SKM-1 (cell line): Measurements from ENCODE around the gene OR10G4.
"Not testable (repeated sequence)": the region's sequence is repeated elsewhere in the genome, so short reads cannot be mapped to it uniquely, and the experiment has no call there.

Experiments used
- DNase-seq: peaks from one replicate; lab custom pipeline; 2025; ENCODE audit not compliant: unreplicated experiment; lab: John Stamatoyannopoulos, UW

OR10G4 gene

DNA sequence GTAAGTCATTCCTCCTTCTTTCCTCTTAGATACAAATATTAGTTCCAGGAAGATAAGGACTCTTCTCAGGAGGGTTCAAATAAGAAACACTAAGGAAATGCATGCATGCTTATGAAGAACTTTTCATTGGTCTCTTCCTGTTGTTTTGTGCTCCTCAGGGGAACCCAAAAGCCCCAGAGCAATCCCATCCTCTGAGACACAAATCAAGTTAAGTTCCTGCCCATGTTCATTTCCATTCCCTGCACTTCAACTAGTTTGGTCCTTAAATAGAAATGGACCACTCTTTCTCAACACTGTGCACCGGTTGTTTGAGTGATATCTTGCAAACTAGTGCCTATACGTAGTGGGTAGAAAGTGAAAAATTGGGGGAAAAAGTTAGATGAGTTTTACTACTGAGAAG lies at the start of gene OR10G4:
Gene OR10G4, plus strand, starts transcription at position 301 of the 400 bp plus-strand sequence. CDS start 2,578 bp downstream, outside the sequence.
- no peak for DNase-seq

- no peak for DNase-seq
Measured at GRCh38 chr11:123973816-123974215, 39.0 kb upstream of the OR10G4 start.

GRCh38 chr11:123976770-123977560 lies 35.8 kb upstream of the OR10G4 start:
- no peak for DNase-seq

- no peak for DNase-seq
Measured at GRCh38 chr11:123977731-123978347, 35.0 kb upstream of the OR10G4 start, which contains the start of gene OR10S1. OR10S1 (minus strand) TSS chr11:123977781; CDS start chr11:123977664, 117 bp downstream.

DNA sequence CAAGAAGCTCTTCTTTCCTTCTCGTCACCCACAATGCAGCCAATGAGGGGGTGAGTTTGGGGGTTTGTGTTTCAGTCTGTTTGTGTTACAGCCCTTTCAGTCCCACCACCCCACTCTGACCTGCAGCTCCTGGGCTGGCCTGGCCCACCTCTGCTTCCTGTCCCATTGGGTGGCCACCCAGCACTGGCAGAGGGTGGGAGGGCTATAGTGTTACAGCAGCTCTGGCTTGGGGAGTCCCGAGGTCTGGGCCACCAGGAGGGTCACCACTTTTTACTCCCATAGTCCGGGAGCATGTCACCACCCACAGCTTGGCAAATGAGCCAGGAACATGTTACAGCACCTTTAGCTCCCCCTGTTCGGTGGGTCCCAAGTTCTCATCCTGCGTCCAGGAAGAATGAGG lies 33.5 kb upstream of the OR10G4 start:
- DNase-seq: no peak

GRCh38 chr11:123995119-123995518 lies 17.7 kb upstream of the OR10G4 start, which contains the start of gene OR10G6:
OR10G6 (minus strand) TSS chr11:123995161; CDS start chr11:123995161, 0 bp downstream.
- no peak for DNase-seq

- DNase-seq: not testable (repeated sequence)
Measured at GRCh38 chr11:124015837-124016236, 3.0 kb downstream of the OR10G4 start.

- DNase-seq: no peak
Measured at GRCh38 chr11:124026498-124026897, 13.7 kb downstream of the OR10G4 start, which contains the start of gene OR10G8. OR10G8 (plus strand) TSS chr11:124026798; CDS start chr11:124029623, 2,825 bp downstream.

- DNase-seq: no peak
Measured at GRCh38 chr11:124036666-124037065, 23.9 kb downstream of the OR10G4 start.

DNA sequence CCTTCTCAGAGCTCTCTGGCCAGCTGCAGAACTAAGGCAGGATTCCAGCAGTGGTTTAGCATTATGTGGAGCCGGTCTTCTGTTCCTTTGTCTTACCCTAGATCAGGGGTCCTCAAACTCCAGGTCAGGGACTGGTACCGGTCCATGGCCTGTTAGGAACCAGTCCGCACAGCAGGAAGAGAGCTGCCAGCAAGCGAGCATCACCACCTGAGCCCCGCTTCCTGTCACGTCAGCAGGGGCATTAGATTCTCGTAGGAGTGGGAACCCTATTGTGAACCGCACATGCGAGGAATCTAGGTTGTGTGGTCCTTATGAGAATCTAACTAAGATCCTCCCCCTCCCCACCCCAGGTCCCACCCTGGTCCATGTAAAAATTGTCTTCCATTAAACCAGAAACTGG lies 26.8 kb downstream of the OR10G4 start:
- DNase-seq: no peak

GRCh38 chr11:124041254-124041653 lies 28.5 kb downstream of the OR10G4 start, which contains the start of gene OR10G7:
OR10G7 (minus strand) TSS chr11:124041325; CDS start chr11:124039001, 2,324 bp downstream.
- no peak for DNase-seq

- no peak for DNase-seq
Measured at GRCh38 chr11:124043420-124043819, 30.6 kb downstream of the OR10G4 start.

DNA sequence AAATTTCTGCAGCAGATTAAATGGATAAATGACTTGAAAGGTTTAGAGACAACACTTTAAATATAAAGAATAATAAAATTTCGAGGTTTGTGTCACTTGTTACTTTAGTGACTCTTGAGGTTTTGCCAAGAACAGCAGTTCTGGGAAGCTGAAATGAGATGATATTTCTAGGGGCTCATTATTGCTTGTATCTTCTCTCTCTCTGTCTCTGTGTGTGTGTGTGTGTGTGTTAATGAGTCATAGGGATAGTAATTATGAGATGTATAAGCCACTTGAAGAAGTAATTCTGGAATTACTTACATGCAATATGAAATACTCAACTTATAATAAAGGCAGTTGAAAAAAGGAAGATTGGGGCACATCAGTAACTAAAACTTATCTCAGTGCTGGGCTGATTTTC lies 38.0 kb downstream of the OR10G4 start:
- no peak for DNase-seq

DNA sequence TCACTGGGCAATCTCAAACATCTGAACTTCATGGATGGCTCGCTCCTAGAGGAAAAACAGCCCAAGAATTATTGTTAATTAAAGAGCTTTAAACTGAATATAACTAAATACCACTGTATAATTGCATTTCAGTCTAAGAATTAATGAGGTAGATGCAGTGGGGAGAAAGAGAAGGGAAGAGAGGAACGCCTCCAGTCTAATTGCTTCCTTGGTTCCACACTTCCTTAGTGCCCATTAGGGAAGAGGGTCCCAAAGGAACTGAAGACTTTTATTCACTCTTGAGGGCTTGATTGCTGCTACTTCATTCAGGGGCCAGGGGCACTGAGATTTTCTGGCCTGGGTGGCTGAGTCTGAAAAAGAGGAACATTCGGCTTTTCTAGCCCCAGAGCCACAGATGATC lies 40.2 kb downstream of the OR10G4 start:
- no peak for DNase-seq
